K562 (cell line): ENCODE measurements around the gene PKD2.

Source experiments
- CTCF ChIP-seq, 3 experiments: IDR thresholded peaks in 2 of 3; conservative IDR thresholded peaks in 1 of 3; 2 replicates each; pipeline ENCODE4 v1.5.1; 2011 to 2012; ENCODE audit warnings: low read length in 3 of 3, mild to moderate bottlenecking in 3 of 3, control low read depth in 2 of 3, improper control_type of control experiment in 1 of 3, inconsistent platforms in 1 of 3, low read depth in 1 of 3, mixed read lengths in 1 of 3, moderate library complexity in 1 of 3; ENCODE audit not compliant: insufficient read depth in 2 of 3
- HCFC1 ChIP-seq: IDR thresholded peaks from 2 replicates; pipeline ENCODE4 v1.6.1; 2012; ENCODE audit warnings: low read depth, low read length, improper control_type of control experiment
- HDAC2 ChIP-seq: fragments of 450-650 bp; IDR thresholded peaks from 2 replicates; pipeline ENCODE4 v1.6.1; 2016; ENCODE audit warnings: mild to moderate bottlenecking
- KDM5B ChIP-seq: fragments of 200-600 bp; sonication (generic); IDR thresholded peaks from 2 replicates; pipeline ENCODE4 v1.6.1; 2012; ENCODE audit warnings: low read depth, mild to moderate bottlenecking, moderate library complexity, low read length, control low read depth, inconsistent platforms; ENCODE audit not compliant: insufficient replicate concordance
- RAD21 ChIP-seq, 2 experiments: fragments of 250-450 bp in 1 of 2; fragments of 450-650 bp in 1 of 2; sonication (Bioruptor Pico) in 1 of 2; formaldehyde crosslinking in 1 of 2; IDR thresholded peaks in 1 of 2; conservative IDR thresholded peaks in 1 of 2; 2 replicates each; pipeline versions ENCODE4 v1.4.0 to v1.8.0; 2020 to 2022; ENCODE audit warnings: mild to moderate bottlenecking in 2 of 2, moderate library complexity in 1 of 2
- TEAD4 ChIP-seq, 2 experiments: sonication (generic) in 1 of 2; formaldehyde crosslinking in 1 of 2; IDR thresholded peaks; 2 replicates each; pipeline versions ENCODE4 v1.6.1 to v1.8.0; 2012 to 2022; ENCODE audit warnings: borderline replicate concordance in 1 of 2, inconsistent platforms in 1 of 2, low read length in 1 of 2, mild to moderate bottlenecking in 1 of 2, missing genetic modification reagents in 1 of 2
- VEZF1 ChIP-seq: fragments of 200-800 bp; sonication (Bioruptor generic); IDR thresholded peaks from 2 replicates; pipeline ENCODE4 v1.6.1; 2017; ENCODE audit warnings: missing genetic modification characterization, missing compliant biosample characterization
- ZBTB33 ChIP-seq: sonication (generic); formaldehyde crosslinking; IDR thresholded peaks from 2 replicates; pipeline ENCODE4 v1.8.1; 2023; ENCODE audit warnings: mild to moderate bottlenecking, missing genetic modification reagents
- ZNF449 ChIP-seq: fragments of 250-450 bp; sonication (Bioruptor Pico); IDR thresholded peaks from 2 replicates; pipeline ENCODE4 v1.8.0; 2022; ENCODE audit warnings: moderate library complexity, mild to moderate bottlenecking, inconsistent platforms

- TF ChIP-seq RAD21 (CRISPR knock-in tag; conservative IDR thresholded peaks at IDR 0.05 in 1 of 2, IDR thresholded peaks at IDR 0.05 in 1 of 2), result no peak
- TF ChIP-seq CTCF (IDR thresholded peaks at IDR 0.05 in 2 of 3, conservative IDR thresholded peaks at IDR 0.05 in 1 of 3; ENCODE audit: insufficient read depth in 2 of 3, low read depth in 1 of 3, low read length in 3 of 3), result no peak
- no peak for TF ChIP-seq ZNF449 (CRISPR knock-in tag)
- no peak for TF ChIP-seq ZBTB33 (CRISPR knock-in tag)
- TF ChIP-seq VEZF1, result no peak
- no peak for TF ChIP-seq HCFC1
- TF ChIP-seq HDAC2, result no peak
- TF ChIP-seq TEAD4 (IDR thresholded peaks at IDR 0.05; ENCODE audit: low read length), result no peak
- TF ChIP-seq TEAD4 (CRISPR knock-in tag; IDR thresholded peaks at IDR 0.05; ENCODE audit: borderline replicate concordance), result no peak
- TF ChIP-seq KDM5B, result no peak
Observed at GRCh38 chr4:88028946-88029345, 21.5 kb downstream of the PKD2 start.
